ENCODE measurements around the gene SCD5.

SCD5 gene

GRCh38 chr4:82791179-82791578, 7.4 kb downstream of the SCD5 start:
- no peaks in the 10 kb centered on the region for H3K9me3 ChIP-seq
- no peaks in the 10 kb centered on the region for H3K36me3 ChIP-seq
- no peak overlapping the region for H3K27ac ChIP-seq
- TF ChIP-seq, protein P1, sequence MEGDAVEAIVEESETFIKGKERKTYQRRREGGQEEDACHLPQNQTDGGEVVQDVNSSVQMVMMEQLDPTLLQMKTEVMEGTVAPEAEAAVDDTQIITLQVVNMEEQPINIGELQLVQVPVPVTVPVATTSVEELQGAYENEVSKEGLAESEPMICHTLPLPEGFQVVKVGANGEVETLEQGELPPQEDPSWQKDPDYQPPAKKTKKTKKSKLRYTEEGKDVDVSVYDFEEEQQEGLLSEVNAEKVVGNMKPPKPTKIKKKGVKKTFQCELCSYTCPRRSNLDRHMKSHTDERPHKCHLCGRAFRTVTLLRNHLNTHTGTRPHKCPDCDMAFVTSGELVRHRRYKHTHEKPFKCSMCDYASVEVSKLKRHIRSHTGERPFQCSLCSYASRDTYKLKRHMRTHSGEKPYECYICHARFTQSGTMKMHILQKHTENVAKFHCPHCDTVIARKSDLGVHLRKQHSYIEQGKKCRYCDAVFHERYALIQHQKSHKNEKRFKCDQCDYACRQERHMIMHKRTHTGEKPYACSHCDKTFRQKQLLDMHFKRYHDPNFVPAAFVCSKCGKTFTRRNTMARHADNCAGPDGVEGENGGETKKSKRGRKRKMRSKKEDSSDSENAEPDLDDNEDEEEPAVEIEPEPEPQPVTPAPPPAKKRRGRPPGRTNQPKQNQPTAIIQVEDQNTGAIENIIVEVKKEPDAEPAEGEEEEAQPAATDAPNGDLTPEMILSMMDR (IDR thresholded peaks at IDR 0.05), result no peak
- H3K4me1 ChIP-seq, result no peaks in the 10 kb centered on the region
- no peak overlapping the region for H3K4me3 ChIP-seq
- H3K27me3 ChIP-seq, result no peaks in the 10 kb centered on the region
- intact Hi-C loops (cut with DNase I; ENCODE audit: low total_unique reads), result loop anchor here (10.0 kb wide), 1 partner anchor 326 kb away; no protein-coding TSS in a partner anchor
- DNase-seq, result no peak

- no peaks in the 10 kb centered on the region for H3K9me3 ChIP-seq
- TF ChIP-seq, protein P1 (IDR thresholded peaks at IDR 0.05), result no peak
- H3K27ac ChIP-seq, result no peak overlapping the region
- no peak overlapping the region for H3K4me3 ChIP-seq
- H3K27me3 ChIP-seq, result no peaks in the 10 kb centered on the region
- peaks cover 0 to 6% (median 0%) of the 10 kb centered on the region in 4 donors for H3K4me1 ChIP-seq
- H3K36me3 ChIP-seq, result no peaks in the 10 kb centered on the region
- DNase-seq, result no peak
- intact Hi-C loops (cut with DNase I; ENCODE audit: low total_unique reads), result loop anchor here (10.0 kb wide), 1 partner anchor 325 kb away; no protein-coding TSS in a partner anchor
Measured at GRCh38 chr4:82790060-82790660, 8.4 kb downstream of the SCD5 start.

DNA sequence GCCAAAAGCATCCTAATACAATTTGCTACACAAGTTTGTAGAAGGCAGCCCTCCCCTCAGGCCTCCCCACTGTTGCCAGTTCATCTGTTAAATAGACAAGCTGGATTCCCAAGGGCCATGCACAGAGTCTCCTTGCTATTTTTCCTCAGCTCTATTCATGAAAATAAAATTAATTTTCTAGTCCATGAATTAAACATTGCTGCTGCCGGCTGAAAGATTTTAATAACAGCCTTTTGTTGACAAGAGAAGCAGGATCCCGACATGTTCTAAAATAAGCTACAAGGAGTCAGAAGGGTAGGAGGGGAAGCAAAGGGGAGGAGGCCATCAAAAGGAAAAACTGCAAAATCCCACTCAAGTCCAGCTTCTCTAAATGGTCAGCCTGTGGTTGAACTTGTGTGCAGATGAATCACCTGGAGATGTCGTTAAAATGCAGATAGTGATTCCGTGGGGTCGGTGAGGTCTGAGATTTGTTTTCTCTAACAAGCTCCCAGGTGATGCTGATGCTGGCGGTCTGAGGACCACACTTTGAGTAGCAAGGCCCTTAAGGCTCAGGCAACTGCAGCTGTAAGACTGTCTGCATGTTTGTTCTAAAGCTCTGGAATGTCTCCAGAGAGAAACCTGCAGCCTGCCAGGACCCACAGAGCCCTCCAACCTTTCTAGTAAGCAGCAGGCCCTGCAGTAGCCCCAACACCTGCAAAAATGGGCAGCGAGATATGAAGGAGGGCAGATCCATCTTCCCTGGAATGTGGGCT, 9.4 kb downstream of the SCD5 start:
- DNase-seq, result no peak
- no peak overlapping the region for H3K27ac ChIP-seq
- no peak overlapping the region for H3K4me3 ChIP-seq
- no peaks in the 10 kb centered on the region for H3K36me3 ChIP-seq
- H3K4me1 ChIP-seq, result peaks cover 0 to 8% (median 0%) of the 10 kb centered on the region in 4 donors
- intact Hi-C loops (cut with DNase I; ENCODE audit: low total_unique reads), result no loop called here
- TF ChIP-seq, protein P1 (IDR thresholded peaks at IDR 0.05), result no peak
- no peaks in the 10 kb centered on the region for H3K9me3 ChIP-seq
- H3K27me3 ChIP-seq, result no peaks in the 10 kb centered on the region

DNA sequence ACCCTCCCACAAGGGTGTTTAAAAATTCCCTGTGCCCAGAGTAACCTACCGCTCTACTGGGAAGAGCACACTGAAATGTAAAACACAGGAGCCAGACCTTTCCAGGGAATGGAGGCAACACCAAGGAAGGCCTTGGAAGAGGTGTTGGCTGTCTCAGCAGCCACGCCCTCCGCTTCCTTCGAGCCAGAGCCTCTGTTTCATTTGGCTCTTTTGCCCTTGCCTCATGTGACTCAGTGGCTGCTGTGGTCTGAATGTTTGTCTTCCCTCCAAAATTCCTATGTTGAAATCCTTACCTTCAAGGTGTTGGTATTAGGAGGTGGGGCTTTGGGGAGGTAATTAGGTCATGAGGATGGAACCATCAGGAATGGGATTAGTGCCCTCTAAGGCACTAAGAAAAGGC, 11.3 kb downstream of the SCD5 start:
- TF ChIP-seq, protein P1 (IDR thresholded peaks at IDR 0.05), result no peak
- no peak for DNase-seq
- no peaks in the 10 kb centered on the region for H3K27me3 ChIP-seq
- no peak overlapping the region for H3K4me3 ChIP-seq
- intact Hi-C loops (cut with DNase I; ENCODE audit: low total_unique reads), result no loop called here
- peaks cover 0 to 8% (median 0%) of the 10 kb centered on the region in 4 donors for H3K4me1 ChIP-seq
- no peaks in the 10 kb centered on the region for H3K36me3 ChIP-seq
- H3K27ac ChIP-seq, result no peak overlapping the region
- H3K9me3 ChIP-seq, result no peaks in the 10 kb centered on the region

GRCh38 chr4:82786828-82787227, 11.8 kb downstream of the SCD5 start:
- H3K4me1 ChIP-seq, result peaks cover 0 to 8% (median 0%) of the 10 kb centered on the region in 4 donors
- no peaks in the 10 kb centered on the region for H3K36me3 ChIP-seq
- DNase-seq, result no peak
- intact Hi-C loops (cut with DNase I; ENCODE audit: low total_unique reads), result no loop called here
- H3K27me3 ChIP-seq, result no peaks in the 10 kb centered on the region
- H3K9me3 ChIP-seq, result no peaks in the 10 kb centered on the region
- TF ChIP-seq, protein P1 (IDR thresholded peaks at IDR 0.05), result no peak
- no peak overlapping the region for H3K4me3 ChIP-seq
- H3K27ac ChIP-seq, result no peak overlapping the region

All from tibial artery (tissue), 4 donors.